H9 (cell line): Measurements from ENCODE around the gene ST8SIA6. TPM values are rescaled to one million over a fixed set of nuclear protein-coding genes. Genes with fewer than 3 reads are reported as not detected.

Experiments
- DNase-seq: peaks from one replicate; pipeline ENCODE4 v3.0.0-alpha.2; 2017
- H2AFZ ChIP-seq: one replicate; pipeline ENCODE4 v1.6.1; 2013; ENCODE audit warnings: mild to moderate bottlenecking, low read length, control low read depth, moderate library complexity
- H2AK5ac ChIP-seq: 2 replicates; pipeline ENCODE4 v1.6.1; 2013; ENCODE audit warnings: low read length, control low read depth, mixed read lengths; ENCODE audit not compliant: insufficient read length
- H2BK120ac ChIP-seq: one replicate; pipeline ENCODE4 v1.6.1; 2013; ENCODE audit warnings: low read depth, mild to moderate bottlenecking, low read length, control low read depth, inconsistent platforms; ENCODE audit not compliant: poor library complexity, severe bottlenecking
- H2BK12ac ChIP-seq: 2 replicates; pipeline ENCODE4 v1.6.1; 2013; ENCODE audit warnings: low read length, control low read depth, mixed read lengths, low read depth; ENCODE audit not compliant: insufficient read length
- H2BK15ac ChIP-seq: 2 replicates; pipeline ENCODE4 v1.6.1; 2013; ENCODE audit warnings: low read depth, low read length, control low read depth
- H2BK20ac ChIP-seq: one replicate; pipeline ENCODE4 v1.6.1; 2013; ENCODE audit warnings: low read depth, mild to moderate bottlenecking, low read length, control low read depth, inconsistent platforms; ENCODE audit not compliant: poor library complexity, severe bottlenecking
- H2BK5ac ChIP-seq: 2 replicates; pipeline ENCODE4 v1.6.1; 2013; ENCODE audit warnings: low read length, control low read depth, mixed read lengths; ENCODE audit not compliant: insufficient read length
- H3K14ac ChIP-seq: 2 replicates; pipeline ENCODE4 v1.6.1; 2013; ENCODE audit warnings: low read length, control low read depth; ENCODE audit not compliant: insufficient read depth
- H3K18ac ChIP-seq: 2 replicates; pipeline ENCODE4 v1.6.1; 2013; ENCODE audit warnings: low read depth, mild to moderate bottlenecking, mixed read lengths, low read length, control low read depth; ENCODE audit not compliant: insufficient read length
- H3K23ac ChIP-seq: 2 replicates; pipeline ENCODE4 v1.6.1; 2013; ENCODE audit warnings: low read length, control low read depth, mixed read lengths, low read depth; ENCODE audit not compliant: insufficient read length
- H3K23me2 ChIP-seq: 2 replicates; pipeline ENCODE4 v1.6.1; 2013; ENCODE audit warnings: low read depth, mild to moderate bottlenecking, mixed read lengths, low read length, control low read depth; ENCODE audit not compliant: insufficient read length, poor library complexity, severe bottlenecking
- H3K27ac ChIP-seq: 2 replicates; pipeline ENCODE4 v1.5.1; 2013; ENCODE audit warnings: low read length, control low read depth, mixed read lengths, low read depth; ENCODE audit not compliant: insufficient read length
- H3K27me3 ChIP-seq: 2 replicates; pipeline ENCODE4 v1.6.1; 2013; ENCODE audit warnings: low read length, control low read depth, inconsistent platforms; ENCODE audit not compliant: insufficient read depth
- H3K4ac ChIP-seq: 2 replicates; pipeline ENCODE4 v1.6.1; 2013; ENCODE audit warnings: low read depth, mild to moderate bottlenecking, control low read depth, inconsistent platforms, low read length, moderate library complexity
- H3K4me1 ChIP-seq: 2 replicates; pipeline ENCODE4 v1.6.1; 2013; ENCODE audit warnings: low read length, control low read depth, inconsistent platforms; ENCODE audit not compliant: insufficient read depth
- H3K4me2 ChIP-seq: 2 replicates; pipeline ENCODE4 v1.6.1; 2013; ENCODE audit warnings: low read length, control low read depth, mixed read lengths; ENCODE audit not compliant: insufficient read length, insufficient read depth
- H3K56ac ChIP-seq: 2 replicates; pipeline ENCODE4 v1.6.1; 2013; ENCODE audit warnings: low read depth, mild to moderate bottlenecking, mixed read lengths, low read length, control low read depth; ENCODE audit not compliant: insufficient read length
- H3K79me1 ChIP-seq: 2 replicates; pipeline ENCODE4 v1.6.1; 2013; ENCODE audit warnings: low read depth, mild to moderate bottlenecking, moderate library complexity, low read length, control low read depth, inconsistent platforms; ENCODE audit not compliant: insufficient read depth, poor library complexity, severe bottlenecking
- H3K79me2 ChIP-seq: 2 replicates; pipeline ENCODE4 v1.6.1; 2013; ENCODE audit warnings: low read length, control low read depth, inconsistent platforms; ENCODE audit not compliant: insufficient read depth
- H3K9ac ChIP-seq: 2 replicates; pipeline ENCODE4 v1.6.1; 2013; ENCODE audit warnings: low read length, control low read depth, mixed read lengths; ENCODE audit not compliant: insufficient read length; ENCODE audit errors: extremely low read depth
- H3K9me3 ChIP-seq: one replicate; pipeline ENCODE4 v1.6.1; 2013; ENCODE audit warnings: low read depth, low read length, inconsistent platforms; ENCODE audit not compliant: control insufficient read depth
- H3T11ph ChIP-seq: one replicate; pipeline ENCODE4 v1.6.1; 2013; ENCODE audit warnings: mild to moderate bottlenecking, low read length, control low read depth, inconsistent platforms
- H4K20me1 ChIP-seq: one replicate; pipeline ENCODE4 v1.6.1; 2013; ENCODE audit not compliant: control insufficient read depth, insufficient read length, insufficient read depth
- H4K5ac ChIP-seq: 2 replicates; pipeline ENCODE4 v1.6.1; 2013; ENCODE audit warnings: low read depth, mild to moderate bottlenecking, mixed read lengths, low read length, control low read depth; ENCODE audit not compliant: insufficient read length
- H4K8ac ChIP-seq: replicated peaks from 2 replicates; pipeline ENCODE4 v1.6.1; 2013; ENCODE audit warnings: low read length, control low read depth, mixed read lengths, low read depth; ENCODE audit not compliant: insufficient read length
- H4K91ac ChIP-seq: 2 replicates; pipeline ENCODE4 v1.6.1; 2013; ENCODE audit warnings: low read depth, mild to moderate bottlenecking, moderate library complexity, mixed read lengths, low read length, control low read depth; ENCODE audit not compliant: insufficient read length
- H3K27ac Mint-ChIP-seq, 3 experiments: 2 replicates in 2 of 3; 3 replicates in 1 of 3; pipeline ENCODE4 v1.8.0; 2020 to 2021; ENCODE audit warnings: mixed read lengths in 3 of 3, mild to moderate bottlenecking in 1 of 3, moderate library complexity in 1 of 3
- H3K27me3 Mint-ChIP-seq: 2 replicates; pipeline ENCODE4 v1.8.0; 2021; ENCODE audit warnings: low read depth, mild to moderate bottlenecking, moderate library complexity, mixed read lengths
- H3K36me3 Mint-ChIP-seq, 3 experiments: 2 replicates in 2 of 3; 3 replicates in 1 of 3; pipeline ENCODE4 v1.8.0; 2020 to 2021; ENCODE audit warnings: low read depth in 3 of 3, mixed read lengths in 3 of 3; ENCODE audit not compliant: insufficient read depth in 1 of 3
- H3K4me1 Mint-ChIP-seq, 2 experiments: 2 replicates each; pipeline ENCODE4 v1.8.0; 2020; ENCODE audit warnings: mixed read lengths in 2 of 2
- H3K4me3 Mint-ChIP-seq, 2 experiments: 2 replicates in 1 of 2; 3 replicates in 1 of 2; pipeline ENCODE4 v1.8.0; 2020 to 2021; ENCODE audit warnings: mild to moderate bottlenecking in 2 of 2, mixed read lengths in 2 of 2, moderate library complexity in 1 of 2
- H3K9me3 Mint-ChIP-seq, 2 experiments: 2 replicates in 1 of 2; 3 replicates in 1 of 2; pipeline ENCODE4 v1.8.0; 2020; ENCODE audit warnings: mild to moderate bottlenecking in 2 of 2, mixed read lengths in 2 of 2, moderate library complexity in 1 of 2
- WGBS: extraction: QIAGEN DNeasy Blood & Tissue Kit; methylation state at CpG from one replicate; pipeline ENCODE4 v1.1.7; 2013; ENCODE audit warnings: missing lambda C conversion rate, low lambda C conversion rate, mixed read lengths; ENCODE audit not compliant: insufficient read length; ENCODE audit errors: extremely low coverage; 5-methylcytosine and 5-hydroxymethylcytosine counted together
- total RNA-seq: library from RNA; stranded (reverse); gene quantifications from 2 replicates; pipeline ENCODE4 v1.2.1, GENCODE V29; 2021
- TF ChIP-seq, protein P1 (sequence below): fragments of 200-600 bp; sonication (generic); conservative IDR thresholded peaks from 3 replicates; pipeline ENCODE4 v1.8.0; 2021; ENCODE audit warnings: antibody characterized with exemption, mild to moderate bottlenecking

Gene ST8SIA6
- total RNA-seq, 1 experiment from 2014 or later: 0.37 TPM

DNA sequence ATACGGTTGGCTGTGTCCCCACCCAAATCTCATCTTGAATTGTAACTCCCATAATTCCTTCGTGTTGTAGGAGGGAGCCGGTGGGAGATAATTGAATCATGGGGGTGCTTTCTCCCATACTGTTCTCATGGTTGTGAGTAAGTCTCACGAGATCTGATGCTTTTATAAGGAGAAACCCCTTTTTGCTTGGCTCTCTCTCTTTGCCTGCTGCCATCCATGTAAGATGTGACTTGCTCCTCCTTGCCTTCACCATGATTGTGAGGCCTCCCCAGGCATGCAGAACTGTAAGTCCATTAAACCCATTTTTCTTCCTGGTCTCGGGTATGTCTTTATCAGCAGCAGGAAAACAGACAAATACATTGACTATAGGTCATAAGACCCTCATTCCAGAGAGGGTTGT lies 15.9 kb upstream of the ST8SIA6 start:
- WGBS: no CpG with 5 or more reads among the region's 5 CpGs
- Histone ChIP-seq H3K27me3 (no peaks in the 10 kb centered on the region), H2BK120ac (no peak overlapping the region), H3K4me1 (no peaks in the 10 kb centered on the region), H2AK5ac (no peak overlapping the region), H2AFZ (no peak overlapping the region), H3K9ac (no peak overlapping the region), H2BK15ac (no peak overlapping the region), H3K23ac (no peak overlapping the region), H2BK20ac (no peak overlapping the region), H3K4ac (no peak overlapping the region), H3T11ph (no peak overlapping the region), H3K56ac (no peak overlapping the region), H3K79me1 (no peaks in the 10 kb centered on the region), H4K91ac (no peak overlapping the region), H3K9me3 (no peaks in the 10 kb centered on the region), H3K14ac (no peak overlapping the region), H4K5ac (no peak overlapping the region), H3K27ac (no peak overlapping the region), H3K18ac (no peak overlapping the region), H2BK12ac (no peak overlapping the region), H2BK5ac (no peak overlapping the region), H4K20me1 (no peaks in the 10 kb centered on the region), H3K4me2 (no peak overlapping the region), H4K8ac (no peak overlapping the region), H3K79me2 (no peaks in the 10 kb centered on the region), H3K23me2 (no peaks in the 10 kb centered on the region)
- peaks cover 8 to 12% of the 10 kb centered on the region in 2 experiments for H3K4me1 Mint-ChIP-seq
- H3K36me3 Mint-ChIP-seq: peaks cover 0 to 7% (median 2%) of the 10 kb centered on the region in 3 experiments; a peak in 4 of 7 replicates
- H3K4me3 Mint-ChIP-seq: no peak overlapping the region
- H3K9me3 Mint-ChIP-seq: peaks cover 11% of the 10 kb centered on the region in 2 experiments
- H3K27ac Mint-ChIP-seq: no peak overlapping the region; a peak in 1 of 7 replicates
- TF ChIP-seq, protein P1, sequence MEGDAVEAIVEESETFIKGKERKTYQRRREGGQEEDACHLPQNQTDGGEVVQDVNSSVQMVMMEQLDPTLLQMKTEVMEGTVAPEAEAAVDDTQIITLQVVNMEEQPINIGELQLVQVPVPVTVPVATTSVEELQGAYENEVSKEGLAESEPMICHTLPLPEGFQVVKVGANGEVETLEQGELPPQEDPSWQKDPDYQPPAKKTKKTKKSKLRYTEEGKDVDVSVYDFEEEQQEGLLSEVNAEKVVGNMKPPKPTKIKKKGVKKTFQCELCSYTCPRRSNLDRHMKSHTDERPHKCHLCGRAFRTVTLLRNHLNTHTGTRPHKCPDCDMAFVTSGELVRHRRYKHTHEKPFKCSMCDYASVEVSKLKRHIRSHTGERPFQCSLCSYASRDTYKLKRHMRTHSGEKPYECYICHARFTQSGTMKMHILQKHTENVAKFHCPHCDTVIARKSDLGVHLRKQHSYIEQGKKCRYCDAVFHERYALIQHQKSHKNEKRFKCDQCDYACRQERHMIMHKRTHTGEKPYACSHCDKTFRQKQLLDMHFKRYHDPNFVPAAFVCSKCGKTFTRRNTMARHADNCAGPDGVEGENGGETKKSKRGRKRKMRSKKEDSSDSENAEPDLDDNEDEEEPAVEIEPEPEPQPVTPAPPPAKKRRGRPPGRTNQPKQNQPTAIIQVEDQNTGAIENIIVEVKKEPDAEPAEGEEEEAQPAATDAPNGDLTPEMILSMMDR: no peak
- no peak for DNase-seq
- peaks cover 2% of the 10 kb centered on the region for H3K27me3 Mint-ChIP-seq
